GM10248 (cell line): ENCODE measurements around the gene CAMK4.

ENCODE experiments used
- CTCF ChIA-PET: fragments of 300-600 bp; sonication (Branson Sonifier 250); formaldehyde crosslinking; extraction: SDS; loops from one replicate; lab custom pipeline; 2021; ENCODE audit warnings: antibody characterized with exemption; lab: Yijun Ruan, JAX
- POLR2A ChIA-PET: fragments of 350-650 bp; sonication (Branson Sonifier 250); formaldehyde crosslinking; extraction: SDS; loops from one replicate; lab custom pipeline; 2020; ENCODE audit warnings: antibody characterized with exemption; lab: Yijun Ruan, JAX
- DNase-seq: peaks from one replicate; pipeline ENCODE4 v3.0.0; 2012; ENCODE audit errors: extremely low spot score
- CTCF ChIP-seq: IDR thresholded peaks from 2 replicates; pipeline ENCODE4 v1.5.1; 2012; ENCODE audit warnings: mild to moderate bottlenecking, low read depth; ENCODE audit errors: extremely low read depth, missing control alignments, control extremely low read depth

The CAMK4 gene

GRCh38 chr5:111237470-111237869, 13.3 kb downstream of the CAMK4 start:
- ChIA-PET POLR2A (no interaction called here), CTCF (interaction anchor here (1.5 to 8.3 kb wide), 4 partner anchors 9 to 42 kb away, joined by 5 to 78 read pairs (median 26); partner anchors contain the start of gene CAMK4)
- no peak for TF ChIP-seq CTCF
- DNase-seq: no peak

- ChIA-PET POLR2A (no interaction called here), CTCF (interaction anchor here (1.0 to 8.3 kb wide), 6 partner anchors 8 to 40 kb away, joined by 3 to 78 read pairs (median 5); partner anchors contain the start of gene CAMK4)
- TF ChIP-seq CTCF: no peak
These were observed 14.4 kb downstream of the CAMK4 start for GRCh38 chr5:111238431-111239225.

DNA sequence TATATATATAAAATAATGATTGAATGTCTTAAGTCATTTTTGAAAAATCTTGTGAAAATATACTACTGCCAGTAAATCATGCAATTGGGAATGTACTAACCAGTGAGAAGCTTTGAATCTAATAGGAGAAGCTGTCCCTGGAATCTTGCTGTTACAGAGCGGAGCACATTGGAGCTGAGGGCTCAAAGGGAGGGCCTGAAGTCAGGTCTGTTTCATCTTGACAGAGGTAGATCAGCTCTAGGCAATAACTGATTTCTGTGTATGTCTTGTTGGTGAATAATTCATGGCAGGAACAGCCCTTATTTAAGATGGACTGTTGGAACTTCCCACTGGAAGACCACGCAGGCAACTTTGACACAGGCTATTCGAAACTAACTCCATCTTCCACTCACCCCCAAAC, 17.5 kb downstream of the CAMK4 start:
- CTCF ChIA-PET: interaction anchor here (1.3 to 8.3 kb wide), 3 partner anchors 12 to 37 kb away, joined by 5 to 78 read pairs (median 6); partner anchors contain the start of gene CAMK4
- no peak for TF ChIP-seq CTCF
- POLR2A ChIA-PET: no interaction called here
- DNase-seq: no peak

More at GRCh38 chr5:111238431-111239225, 14.4 kb downstream of the CAMK4 start:
- no peak for DNase-seq

DNA sequence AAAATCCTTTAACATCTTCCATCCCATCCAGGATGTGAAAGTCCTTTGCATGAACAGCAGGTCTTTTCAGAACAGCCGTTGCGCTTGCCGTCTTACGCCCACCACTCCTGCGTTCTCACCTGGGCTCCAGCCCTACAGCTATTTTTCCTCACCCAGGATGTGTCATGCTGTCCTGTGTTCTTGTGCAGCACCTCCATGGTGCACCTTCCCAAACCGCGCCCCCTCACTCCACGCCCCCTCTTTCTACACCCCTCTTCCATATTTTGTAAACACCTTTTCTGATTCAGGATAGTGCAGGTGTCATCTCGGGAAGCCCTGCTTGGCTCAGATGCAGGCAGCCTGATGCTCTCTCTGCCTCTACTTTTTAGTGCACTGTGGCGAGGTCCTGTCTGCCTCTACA, 18.4 kb downstream of the CAMK4 start:
- TF ChIP-seq CTCF: no peak
- CTCF ChIA-PET: interaction anchor here (6.1 kb wide), 1 partner anchor 11 kb away, joined by 39 read pairs; no protein-coding TSS in a partner anchor
- DNase-seq: no peak
- POLR2A ChIA-PET: no interaction called here

GRCh38 chr5:111243318-111243717, 19.1 kb downstream of the CAMK4 start:
- CTCF ChIA-PET: interaction anchor here (1.0 to 6.1 kb wide), 2 partner anchors 8 to 12 kb away, joined by 3 to 39 read pairs; no protein-coding TSS in a partner anchor
- no peak for DNase-seq
- POLR2A ChIA-PET: no interaction called here
- no peak for TF ChIP-seq CTCF

GRCh38 chr5:111245654-111246053, 21.5 kb downstream of the CAMK4 start:
- POLR2A ChIA-PET: no interaction called here
- no peak for DNase-seq
- CTCF ChIA-PET: interaction anchor here (1.0 to 6.1 kb wide), 6 partner anchors 9 to 198 kb away, joined by 3 to 39 read pairs (median 17); partner anchors contain the start of gene CAMK4

More at GRCh38 chr5:111245654-111246053, 21.5 kb downstream of the CAMK4 start:
- no peak for TF ChIP-seq CTCF
